Metanephros (tissue), 1 donor: ENCODE measurements around the gene ELL. TPM values are rescaled to one million over a fixed set of nuclear protein-coding genes. Genes with fewer than 3 reads are reported as not detected.

Source experiments
- total RNA-seq: library from RNA; depleted of rRNA; stranded (reverse); fragments of >200 nt; gene quantifications from one replicate; pipeline ENCODE4 v1.2.3, GENCODE V29; 2014

ELL gene
- 19.2 TPM for total RNA-seq

GRCh38 chr19:18521692-18522123 is at the start of gene ELL:
ELL (minus strand) TSS chr19:18522070; CDS start chr19:18522055, 15 bp downstream.

DNA sequence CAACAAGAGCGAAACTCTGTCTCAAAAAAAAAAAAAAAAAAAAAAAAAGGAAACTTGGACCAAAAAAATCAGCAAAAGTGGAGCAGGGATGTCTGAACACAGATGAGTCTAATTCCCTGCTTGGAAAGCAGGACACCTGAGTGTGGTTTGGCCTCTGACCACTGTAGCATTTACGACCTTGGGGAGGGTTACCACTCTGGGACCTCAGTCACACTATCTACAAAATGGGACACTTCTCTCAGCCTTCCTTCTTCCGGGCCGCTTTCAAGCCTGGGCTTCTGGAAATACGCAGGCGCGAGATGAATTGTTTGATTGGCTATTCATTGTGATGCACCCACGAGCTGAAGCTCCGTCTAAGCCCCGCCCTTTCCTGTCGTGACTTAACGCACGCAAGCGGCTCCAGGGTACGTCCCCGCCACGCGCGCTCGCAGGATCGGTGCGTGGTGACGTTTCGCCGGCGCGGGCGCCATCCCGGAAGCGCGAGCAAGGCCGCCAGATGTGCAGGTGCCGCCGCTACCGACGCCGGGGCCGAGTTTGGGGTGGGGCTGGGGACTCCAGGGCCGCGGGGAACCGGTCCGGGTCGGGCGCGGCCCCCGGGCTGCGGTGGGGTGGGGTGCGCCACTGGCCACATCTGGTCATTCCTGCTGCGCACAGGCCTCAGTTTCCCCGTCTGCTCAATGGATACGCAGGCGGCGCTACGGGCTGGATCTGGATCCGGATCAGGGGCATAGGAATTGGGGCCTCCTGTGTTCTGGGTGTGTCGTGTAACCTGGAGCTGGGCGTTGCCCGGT is 35.7 kb upstream of the ELL start, which contains the start of gene KXD1:
Gene KXD1, plus strand, starts transcription at position 460 of the 791 bp plus-strand sequence. CDS start 4,187 bp downstream, outside the sequence.

DNA sequence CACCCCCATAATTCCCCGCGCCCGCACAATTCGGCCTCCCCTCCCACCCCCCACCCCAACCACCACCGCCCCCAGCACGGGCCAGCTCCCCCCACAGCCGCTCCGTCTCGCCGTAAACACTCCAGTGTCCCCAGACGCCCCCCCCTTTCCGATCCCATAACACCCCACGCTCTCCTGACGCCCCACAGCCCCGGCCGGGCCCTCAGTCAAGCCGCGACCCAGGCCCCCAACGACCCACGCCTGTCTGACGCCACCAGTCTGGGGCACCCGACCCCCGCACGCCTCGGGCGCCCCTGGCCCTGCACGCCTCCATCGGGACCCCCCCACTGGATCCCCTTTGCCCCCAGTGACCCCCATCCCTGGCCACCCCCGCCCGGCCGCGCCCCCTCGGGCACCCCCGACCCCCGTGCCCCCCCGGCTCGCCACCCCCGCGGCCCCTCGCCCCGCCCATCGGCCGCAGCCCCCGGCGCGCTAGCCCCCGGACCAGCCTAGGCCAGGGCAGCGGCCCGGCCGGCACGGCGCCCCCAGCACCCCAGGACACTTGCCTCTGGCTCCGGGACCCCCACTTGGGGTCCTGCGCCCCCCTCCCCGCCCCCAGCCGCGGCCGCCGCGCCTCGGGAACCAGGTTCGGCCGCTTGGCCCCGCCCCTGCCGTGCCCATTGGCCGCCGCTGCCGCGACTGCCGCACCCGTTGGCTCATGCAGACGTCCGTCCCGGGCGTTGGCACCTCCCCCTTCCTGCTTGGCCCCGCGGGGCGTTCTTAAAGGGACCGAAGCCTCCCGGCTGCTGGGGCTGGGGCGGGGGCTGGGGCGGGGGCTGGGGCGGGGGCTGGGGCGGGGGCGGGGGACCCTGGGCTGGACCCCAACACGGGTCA is 21.3 kb upstream of the ELL start, which contains the start of gene FKBP8:
Gene FKBP8, minus strand, starts transcription at position 633 of the 873 bp plus-strand sequence. CDS start 1,603 bp downstream, outside the sequence.

GRCh38 chr19:18437491-18438330 is 84.2 kb downstream of the ELL start, which contains the start of gene ISYNA1:
ISYNA1 (minus strand) TSS chr19:18438133; CDS start chr19:18437979, 154 bp downstream.

GRCh38 chr19:18419195-18419698 is 102.6 kb downstream of the ELL start, which contains the start of gene SSBP4:
SSBP4 (plus strand) TSS chr19:18419398; CDS start chr19:18419649, 251 bp downstream.

GRCh38 chr19:18397242-18398202 is 124.3 kb downstream of the ELL start, which contains the start of gene LRRC25:
LRRC25 (minus strand) TSS chr19:18397622; CDS start chr19:18396963, 659 bp downstream.

Other genes with a start within 250 kb of the ELL start
- 3.3 TPM for gene IQCN, start 247.6 kb downstream of the ELL start, total RNA-seq
- gene JUND, start 240.4 kb downstream of the ELL start, total RNA-seq, result 367 TPM
- gene LSM4, start 199.0 kb downstream of the ELL start, total RNA-seq, result 148 TPM
- gene PGPEP1, start 181.5 kb downstream of the ELL start, total RNA-seq, result 31.9 TPM
- gene GDF15, start 135.9 kb downstream of the ELL start, total RNA-seq, result 139 TPM
- 5.4 TPM for gene LRRC25, start 124.4 kb downstream of the ELL start, total RNA-seq
- gene SSBP4, start 102.7 kb downstream of the ELL start, total RNA-seq, result 77.5 TPM
- gene ISYNA1, start 83.9 kb downstream of the ELL start, total RNA-seq, result 126 TPM
- gene FKBP8, start 21.5 kb upstream of the ELL start, total RNA-seq, result 162 TPM
- 50.3 TPM for gene KXD1, start 35.8 kb upstream of the ELL start, total RNA-seq
- 1,386 TPM for gene UBA52, start 49.8 kb upstream of the ELL start, total RNA-seq
- gene REX1BD, start 66.7 kb upstream of the ELL start, total RNA-seq, result 60.1 TPM
- 1.2 TPM for gene CRLF1, start 84.7 kb upstream of the ELL start, total RNA-seq
- gene TMEM59L, start 90.8 kb upstream of the ELL start, total RNA-seq, result 5.4 TPM
- 12.3 TPM for gene KLHL26, start 115.0 kb upstream of the ELL start, total RNA-seq
- 10.2 TPM for gene CRTC1, start 161.6 kb upstream of the ELL start, total RNA-seq